Ovary (tissue), 1 donor: ENCODE data around the gene NR1D1.

Source experiments
- EP300 ChIP-seq: sonication (generic); formaldehyde crosslinking; IDR thresholded peaks from one replicate; pipeline ENCODE4 v1.6.1; 2017; ENCODE audit warnings: antibody characterized with exemption
- POLR2A ChIP-seq: fragments of 450-650 bp; IDR thresholded peaks from one replicate; pipeline ENCODE4 v1.6.1; 2017; ENCODE audit warnings: antibody characterized with exemption, mild to moderate bottlenecking, moderate library complexity

DNA sequence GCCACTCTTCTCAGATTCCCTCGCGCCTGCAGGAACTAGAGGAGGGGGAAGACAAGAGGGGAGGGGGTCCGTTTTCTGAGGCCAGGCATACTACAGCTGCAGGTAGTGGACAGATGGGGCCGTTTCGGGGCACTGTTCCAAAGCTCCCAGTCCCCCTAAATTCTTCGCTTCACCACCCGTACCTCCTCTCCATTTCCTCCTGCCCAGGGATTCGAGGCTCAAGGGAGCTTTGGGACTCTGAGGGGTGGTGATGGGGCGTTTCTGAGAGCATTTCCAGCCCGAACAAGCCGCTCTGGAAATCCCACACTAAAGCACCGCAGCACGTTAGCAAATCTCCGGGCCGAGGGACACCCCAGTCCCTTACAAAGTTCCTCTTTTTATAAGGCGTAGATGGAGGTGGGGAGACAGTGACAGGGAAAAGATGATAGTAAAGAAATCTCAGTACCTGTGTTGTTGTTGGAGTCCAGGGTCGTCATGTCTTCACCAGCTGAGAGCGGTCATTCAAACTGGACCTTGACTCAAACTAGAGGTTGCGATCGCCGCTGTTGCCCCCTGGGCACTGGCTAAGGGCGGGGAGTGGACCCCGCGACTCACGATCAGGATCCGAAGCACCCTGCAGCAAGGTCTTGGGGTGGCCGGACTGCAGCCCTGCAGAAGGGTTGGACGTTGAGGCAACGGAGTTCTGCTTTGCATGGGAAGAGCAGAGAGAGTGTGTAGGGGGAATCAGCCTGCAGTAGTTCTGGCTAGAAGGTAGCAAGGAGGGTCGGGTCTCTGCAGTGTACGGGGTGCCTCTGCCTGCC, 570 bp downstream of the NR1D1 start:
- TF ChIP-seq EP300: no peak
- TF ChIP-seq POLR2A: no peak
